ENCODE data around the gene SS18L1.

SS18L1 gene

GRCh38 chr20:62212299-62212698 is 68.7 kb downstream of the SS18L1 start:
- no peak for DNase-seq
- no peak for ATAC-seq

DNA sequence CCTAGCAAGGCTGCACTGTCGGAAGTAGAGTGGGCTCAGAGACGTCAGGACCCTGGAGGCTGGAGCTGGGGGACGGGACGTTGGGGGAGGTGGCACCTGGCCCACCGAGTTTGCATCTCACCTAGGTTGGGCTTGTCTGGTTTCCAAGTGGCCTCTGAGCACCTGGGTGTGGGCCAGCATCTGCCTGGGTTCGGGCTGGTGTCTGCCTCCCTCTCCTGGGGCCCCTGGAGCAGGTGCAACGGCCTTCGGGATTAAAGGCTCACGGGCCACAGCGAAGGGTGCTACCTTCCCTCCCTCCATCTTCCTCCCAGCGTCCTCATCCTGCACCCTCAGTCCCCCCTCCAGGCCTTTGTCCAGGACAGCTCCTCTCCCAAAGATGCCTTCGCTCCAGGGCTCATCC is 70.5 kb downstream of the SS18L1 start:
- DNase-seq, result no peak
- ATAC-seq, result no peak

DNA sequence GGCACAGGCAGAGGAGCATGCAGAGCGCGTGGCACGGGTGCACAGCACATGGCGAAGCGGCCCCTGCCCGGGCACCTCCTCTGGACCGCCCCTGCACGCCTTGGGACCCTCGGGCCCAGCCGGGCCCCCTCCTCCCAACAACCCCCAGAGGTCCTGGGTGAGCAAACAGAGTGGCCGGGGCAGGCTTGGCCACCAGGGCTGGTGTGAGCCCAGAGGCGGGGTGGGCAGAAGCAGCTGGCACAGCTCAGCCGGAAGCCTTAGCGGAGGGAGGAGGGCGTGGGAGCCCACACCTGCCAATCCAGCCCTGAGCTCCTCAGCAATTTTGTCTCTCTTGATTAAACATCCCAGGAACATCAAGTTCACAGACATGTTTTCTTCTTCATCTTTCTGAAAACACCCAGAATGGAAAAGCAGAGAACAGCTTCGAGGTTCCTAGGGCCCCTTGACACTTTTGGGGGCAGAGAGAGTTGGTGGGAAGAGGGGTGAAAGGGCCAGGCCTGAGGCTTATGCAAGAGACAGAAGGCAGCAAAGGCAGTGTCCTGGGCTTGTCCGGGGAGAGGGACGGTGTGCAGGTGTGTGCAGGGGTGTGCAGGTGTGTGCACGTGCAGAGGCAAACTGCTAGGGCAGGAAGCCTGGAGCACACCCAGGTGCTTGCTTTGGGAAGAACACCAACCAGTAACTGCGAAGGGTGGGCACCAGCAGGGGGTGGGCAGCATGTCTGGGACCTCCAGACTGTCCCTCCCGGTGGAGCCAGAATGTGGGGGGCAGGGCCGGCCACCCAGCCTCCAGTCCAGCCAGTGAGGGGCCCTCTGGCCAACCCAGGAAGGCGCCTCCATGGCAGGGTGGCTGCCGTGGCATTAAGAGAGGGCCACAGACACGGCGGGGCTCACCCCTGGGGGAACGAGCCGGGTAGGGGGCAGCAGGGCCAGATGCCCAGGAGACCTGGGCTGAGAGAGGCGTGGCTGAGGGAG is 71.7 kb downstream of the SS18L1 start:
- ATAC-seq (no peak), DNase-seq (no peak)

DNA sequence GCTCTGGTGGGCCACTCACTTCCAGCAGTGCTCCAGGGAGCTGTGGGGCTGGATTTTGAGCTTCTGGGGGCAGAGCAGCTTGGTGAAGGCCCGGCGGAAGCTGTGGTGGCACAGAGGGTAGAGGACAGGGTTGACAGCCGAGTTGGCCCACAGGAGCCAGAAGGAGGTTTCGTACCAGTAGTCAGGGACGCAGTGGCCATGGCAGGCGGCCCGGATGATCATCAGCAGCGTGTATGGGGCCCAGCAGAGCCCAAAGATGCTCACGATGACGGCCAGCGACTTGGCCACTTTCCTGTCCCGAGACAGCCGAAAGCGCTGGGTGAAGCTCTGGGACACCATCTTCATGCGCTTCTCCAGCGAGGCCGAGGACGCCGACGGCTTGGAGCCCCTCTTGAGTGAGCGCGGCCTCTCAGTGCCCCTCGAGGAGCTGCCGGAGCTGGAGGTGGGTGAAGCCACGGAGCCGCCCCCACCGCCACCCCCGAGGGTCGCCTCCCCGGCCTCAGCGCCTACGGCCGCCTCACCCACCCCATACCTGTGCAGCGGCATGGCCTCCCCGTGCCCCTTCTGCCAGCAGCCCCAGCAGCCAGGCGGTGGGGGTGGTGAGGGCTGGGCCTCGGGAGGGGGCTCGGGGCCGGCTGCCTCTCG is 72.5 kb downstream of the SS18L1 start:
- DNase-seq, result no peak
- ATAC-seq, result no peak

- DNase-seq (no peak), ATAC-seq (no peak)
Observed at GRCh38 chr20:62216636-62217566, 73.3 kb downstream of the SS18L1 start.

DNA sequence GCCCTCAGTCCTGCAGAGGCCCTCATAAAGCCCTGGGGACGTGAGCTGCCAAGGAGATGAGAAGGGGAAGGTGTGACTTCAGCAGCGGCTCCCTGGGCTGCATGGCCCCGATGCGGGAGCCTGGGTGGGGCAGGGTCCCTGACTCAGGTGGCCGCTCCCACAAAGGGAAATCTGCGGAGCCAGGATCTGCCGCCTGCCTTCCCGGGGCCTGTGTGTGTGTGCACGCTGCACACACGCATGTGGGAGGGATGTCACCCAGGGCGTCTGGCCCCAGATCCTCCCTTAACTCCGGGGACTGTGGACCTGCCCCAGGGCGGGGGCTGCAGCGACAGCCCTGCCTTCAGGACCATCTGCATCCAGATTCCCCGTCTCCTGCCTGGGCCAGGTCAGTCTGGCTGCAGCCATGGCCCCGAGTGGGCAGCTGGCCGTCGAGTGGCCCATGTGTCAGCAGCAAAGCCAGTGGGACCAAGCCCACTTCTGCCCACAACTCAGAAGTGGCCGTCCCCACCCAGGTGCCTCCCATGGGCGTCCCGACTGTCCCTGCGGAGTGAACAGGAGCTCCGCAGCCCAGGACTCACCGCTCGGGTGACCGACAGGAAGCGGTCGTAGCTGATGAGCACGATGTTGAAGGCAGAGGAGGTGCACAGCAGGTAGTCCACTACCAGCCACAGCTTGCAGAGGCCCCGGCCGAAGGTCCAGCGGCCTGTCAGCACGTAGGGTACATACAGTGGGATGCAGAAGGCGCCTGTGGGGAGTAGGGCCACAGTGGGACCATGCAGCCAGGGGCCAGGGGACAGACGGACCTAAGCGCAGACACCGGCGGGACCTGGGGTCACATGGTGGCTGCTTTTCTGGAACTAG is 74.6 kb downstream of the SS18L1 start:
- ATAC-seq, result no peak
- DNase-seq, result no peak

DNA sequence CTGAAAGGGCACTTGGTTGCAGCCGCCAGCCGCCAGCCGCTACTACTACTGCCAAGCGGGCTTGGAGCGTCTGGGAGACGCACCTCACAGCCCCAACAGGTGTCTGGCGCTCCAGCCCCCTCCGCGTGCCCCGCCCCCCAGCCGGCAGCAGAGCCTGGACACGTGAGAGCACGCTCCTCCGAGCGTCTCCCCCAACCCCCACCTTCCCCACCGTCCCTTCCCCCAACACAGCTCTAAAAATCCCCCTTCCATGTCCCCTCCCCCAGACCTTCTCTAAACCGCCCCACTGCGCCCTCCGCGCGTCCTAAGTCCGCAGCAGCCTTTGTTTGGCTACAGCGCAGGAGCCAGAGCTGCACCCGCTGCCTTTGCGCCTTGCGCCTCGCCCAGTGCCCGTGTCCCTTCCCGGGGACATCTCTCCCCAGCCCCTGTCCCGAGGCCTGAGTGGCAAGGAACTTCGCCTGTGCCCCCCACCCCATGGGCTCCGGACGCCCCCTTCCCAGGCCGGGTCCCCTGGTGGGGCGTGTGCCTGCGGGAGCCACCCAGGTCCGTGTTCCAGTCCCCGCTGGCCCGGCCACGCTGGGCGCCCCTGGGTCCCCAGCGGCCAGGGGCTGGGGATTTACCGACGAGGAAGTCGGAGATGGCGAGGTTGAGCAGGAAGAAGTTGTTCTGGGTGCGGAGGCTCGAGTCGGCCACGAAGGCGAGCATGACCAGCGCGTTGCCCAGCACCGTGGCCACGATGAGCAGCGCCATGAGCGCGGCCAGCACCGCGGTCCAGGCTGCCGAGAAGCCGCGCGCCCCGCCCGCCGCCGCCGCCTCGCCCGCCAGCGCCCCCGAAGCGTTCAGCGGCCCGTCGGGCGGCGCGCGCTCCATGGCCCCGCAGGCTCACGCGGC is 75.8 kb downstream of the SS18L1 start:
- no peak for DNase-seq
- ATAC-seq, result no peak

DNA sequence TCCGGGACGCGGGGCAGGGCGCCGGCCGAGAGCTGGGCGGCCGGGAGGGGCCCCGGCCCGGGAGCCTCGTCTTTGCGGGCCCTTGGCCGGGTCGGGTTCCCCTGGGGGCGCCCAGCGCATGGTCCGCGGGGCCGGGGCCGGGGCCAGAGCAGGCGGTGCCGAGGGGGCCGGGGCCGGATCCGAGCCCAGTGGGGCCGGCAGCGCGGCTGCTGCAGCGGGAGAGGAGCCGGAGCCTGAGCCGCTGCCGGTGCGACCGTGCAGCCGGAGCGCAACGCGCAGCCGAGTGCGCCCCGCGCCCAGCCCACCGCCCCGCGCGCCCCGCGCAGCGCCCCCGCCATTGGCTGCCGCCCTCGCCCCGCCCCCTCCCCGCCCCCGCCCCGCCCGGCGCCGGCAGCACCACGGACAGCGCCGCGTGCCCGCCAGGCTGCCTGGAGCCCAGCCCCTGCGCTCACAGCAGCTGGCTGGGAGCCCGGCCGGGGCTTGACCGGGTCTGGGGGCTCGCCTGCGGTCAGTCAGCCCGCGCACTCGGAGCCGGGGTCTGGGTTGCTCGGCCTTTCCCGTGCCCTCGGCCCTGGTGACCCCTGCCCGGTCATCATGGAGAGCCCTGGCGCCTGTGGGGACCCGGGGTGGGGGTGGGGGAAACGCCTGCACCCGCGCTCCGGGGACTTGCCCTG is 76.6 kb downstream of the SS18L1 start, which contains the start of gene HRH3:
Gene HRH3 (minus strand): TSS at position 287 of the 674 bp plus-strand sequence. CDS start 308 bp downstream, outside the sequence.
- DNase-seq (peak; percentile 43), ATAC-seq (peak; percentile 21)

DNA sequence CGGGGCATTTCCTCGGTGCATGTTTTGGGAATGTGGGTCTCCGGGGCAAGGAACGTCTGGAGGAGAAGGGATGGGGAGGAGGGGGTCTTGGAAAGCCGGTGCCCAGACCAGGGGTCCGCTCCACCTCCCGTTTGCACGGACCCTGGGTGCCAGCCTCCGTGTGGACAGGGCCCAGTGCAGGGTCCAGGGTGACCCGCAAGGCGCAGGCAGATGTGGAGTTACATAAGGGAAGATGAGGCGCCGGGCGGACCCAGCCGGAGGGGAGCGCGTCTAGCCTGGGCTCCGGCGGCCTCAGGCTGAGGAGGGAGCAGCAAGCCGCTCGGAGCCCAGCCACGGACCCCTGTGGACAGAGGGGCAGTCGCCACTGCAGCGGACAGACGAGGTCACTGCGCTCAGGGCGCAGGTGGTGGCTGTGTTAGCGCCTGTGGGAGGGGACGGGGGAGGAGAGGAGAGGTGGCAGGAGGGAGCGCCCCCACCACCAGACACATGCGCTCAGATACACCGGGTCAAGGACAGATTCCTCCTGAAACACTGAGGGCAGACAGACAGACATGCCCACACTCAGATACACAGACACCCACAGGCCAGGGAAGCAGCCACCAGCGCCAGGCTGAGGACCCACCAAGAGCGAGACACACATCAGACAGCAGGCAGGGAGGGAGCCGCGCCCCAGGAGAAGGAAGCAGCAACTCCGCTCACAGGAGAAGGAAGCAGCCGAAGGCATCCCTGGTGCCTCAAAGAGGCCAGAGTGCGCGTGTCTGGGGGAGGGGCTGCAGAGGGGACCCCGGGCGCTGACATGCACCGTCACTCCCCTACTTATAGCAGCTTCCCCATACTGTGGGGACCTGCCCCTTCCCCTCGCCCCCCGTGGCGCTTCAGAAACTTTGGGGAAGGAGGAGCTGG is 77.3 kb downstream of the SS18L1 start:
- ATAC-seq (no peak), DNase-seq (no peak)

DNA sequence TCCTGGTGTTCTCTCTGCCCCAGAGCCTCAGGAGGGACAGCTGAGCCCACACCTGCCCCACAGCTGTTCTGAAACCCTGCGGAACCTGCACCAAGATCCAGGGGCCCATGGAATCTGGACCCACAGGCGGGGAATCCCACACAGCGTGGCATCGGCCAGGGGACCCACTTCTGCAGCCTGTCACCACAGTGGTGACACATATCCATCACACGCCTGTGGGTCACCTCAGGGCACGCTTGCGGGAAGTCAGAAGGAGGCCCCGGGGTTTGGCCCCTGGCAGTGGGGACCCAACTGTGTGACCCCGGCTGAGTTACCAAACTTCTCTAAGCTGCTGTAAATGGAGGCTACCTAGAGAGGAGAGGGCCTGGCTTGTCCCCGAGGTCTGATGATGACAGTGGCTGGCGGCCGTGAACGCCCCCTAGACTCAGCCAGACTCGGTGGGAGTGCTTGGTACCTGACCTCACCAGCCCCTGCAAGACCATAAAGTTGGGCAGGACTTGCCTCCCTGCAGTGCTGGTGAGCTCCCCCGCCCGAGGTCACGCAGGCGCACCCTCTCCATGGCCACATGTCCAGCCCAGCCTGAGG is 78.8 kb downstream of the SS18L1 start:
- no peak for DNase-seq
- no peak for ATAC-seq

DNA sequence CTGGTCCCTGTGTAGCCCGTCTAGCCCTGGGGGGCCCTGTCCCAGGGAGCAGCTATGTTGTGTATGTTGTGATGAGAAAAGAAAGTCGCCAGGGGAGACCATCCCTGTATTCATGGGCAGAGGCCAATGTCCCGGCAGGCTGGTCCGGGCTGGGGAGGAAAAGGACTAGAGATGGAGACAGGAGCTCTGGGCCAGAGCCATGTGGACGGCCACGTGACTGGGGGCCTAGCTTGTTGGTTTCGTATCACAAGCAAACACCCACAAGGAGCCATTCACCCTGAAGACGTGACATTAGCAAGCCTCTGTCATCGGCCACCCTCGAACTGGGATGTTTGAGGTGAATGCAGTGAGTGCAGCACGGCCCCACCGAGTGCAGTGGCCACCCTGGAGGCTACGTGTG is 79.4 kb downstream of the SS18L1 start:
- no peak for DNase-seq
- no peak for ATAC-seq

DNA sequence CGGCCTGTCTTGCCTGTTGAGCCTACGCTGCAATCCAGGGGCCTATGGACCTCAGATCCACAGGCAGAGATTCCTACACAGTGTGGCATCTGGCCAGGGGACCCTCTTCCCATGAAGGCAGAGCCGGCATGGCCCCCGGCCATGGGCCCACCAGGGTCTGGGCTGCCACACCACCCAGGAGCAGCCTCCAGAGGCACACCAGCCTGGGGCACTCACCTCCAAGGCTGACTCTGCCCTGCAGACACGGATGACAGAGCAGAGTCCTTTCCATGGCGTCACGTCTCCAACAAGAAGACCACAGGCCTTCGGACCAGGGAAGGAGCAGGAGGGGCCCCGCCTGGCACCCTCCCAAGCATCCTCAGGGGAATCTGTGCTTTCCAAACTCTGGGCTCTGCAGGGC is 80.0 kb downstream of the SS18L1 start:
- DNase-seq (no peak), ATAC-seq (no peak)

GRCh38 chr20:62224113-62224855 is 80.7 kb downstream of the SS18L1 start:
- ATAC-seq (no peak), DNase-seq (no peak)

DNA sequence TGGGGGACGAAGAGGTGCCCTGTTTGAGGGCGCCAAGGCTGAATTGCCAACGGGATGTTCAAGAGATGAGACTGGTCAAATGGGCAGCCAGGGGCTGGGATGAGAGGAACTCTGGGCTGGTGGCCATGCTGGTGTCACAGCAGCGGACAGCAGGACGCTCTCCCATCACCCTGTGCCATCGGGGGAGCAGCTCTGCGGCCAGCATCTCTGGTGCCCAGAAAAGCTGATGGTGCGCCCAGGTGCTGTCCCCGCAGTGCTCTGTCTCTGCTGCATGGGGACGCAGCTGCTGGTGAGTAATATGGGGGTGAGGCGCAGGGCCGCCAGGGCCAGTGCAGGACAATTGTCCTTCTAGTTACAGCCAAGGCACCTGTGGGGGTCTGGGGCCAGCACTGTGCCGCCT is 81.5 kb downstream of the SS18L1 start:
- ATAC-seq (no peak), DNase-seq (no peak)

DNA sequence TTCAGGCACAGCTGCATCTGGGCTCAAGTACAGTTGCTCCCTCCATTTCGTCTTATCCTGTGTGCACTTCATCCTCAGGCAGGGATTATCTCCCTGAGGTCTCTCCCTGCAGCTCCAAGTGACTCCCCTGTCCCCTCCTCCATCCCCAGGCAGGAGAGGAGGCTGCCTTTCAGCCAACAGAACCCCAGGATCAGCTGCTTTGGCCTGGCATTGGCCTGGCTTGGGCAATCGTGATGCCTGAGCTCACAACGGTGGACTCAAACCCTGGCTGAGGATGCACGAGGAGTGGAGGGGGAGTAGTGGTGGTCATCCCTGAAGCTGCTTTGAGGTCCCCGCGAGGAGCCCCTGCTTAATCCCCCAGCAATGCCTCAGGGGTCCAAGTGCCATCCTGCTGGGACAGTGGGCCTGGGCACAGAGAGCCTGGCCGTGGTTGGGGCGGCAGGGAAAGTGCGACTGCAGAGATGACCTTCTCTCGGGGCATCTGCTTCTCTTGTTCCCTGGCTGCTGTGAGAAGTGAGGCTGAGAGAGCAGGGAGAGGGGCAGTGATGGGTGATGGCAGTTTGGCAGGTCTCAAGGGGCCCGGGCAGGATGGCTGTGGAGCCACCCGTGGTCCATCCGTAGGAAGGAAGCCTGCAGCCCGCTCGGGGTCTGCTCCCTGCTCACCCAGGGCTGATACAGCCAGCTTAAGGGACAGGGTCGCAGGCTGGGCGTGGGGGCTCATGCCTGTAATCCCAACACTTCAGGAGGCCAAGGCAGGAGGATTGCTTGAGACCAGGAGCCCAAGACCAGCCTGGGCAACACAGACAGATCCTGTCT is 82.5 kb downstream of the SS18L1 start:
- no peak for DNase-seq
- ATAC-seq, result no peak

- ATAC-seq (no peak), DNase-seq (no peak)
Observed at GRCh38 chr20:62226707-62227590, 83.4 kb downstream of the SS18L1 start.

Measured in stimulated activated naive CD8-positive, alpha-beta T cell treated with anti-CD3 and anti-CD28 coated beads, Interleukin-15, Interleukin-2, amounts not matched to agents 100 U/mL and 50 U/mL, for 24 hours (primary cell).